ENCODE measurements around the gene FOXF2. TPM values are rescaled to one million over a fixed set of nuclear protein-coding genes. Genes with fewer than 3 reads are reported as not detected.

The FOXF2 gene
- total RNA-seq, 1 experiment from 2014 or later, result 6.0 TPM

DNA sequence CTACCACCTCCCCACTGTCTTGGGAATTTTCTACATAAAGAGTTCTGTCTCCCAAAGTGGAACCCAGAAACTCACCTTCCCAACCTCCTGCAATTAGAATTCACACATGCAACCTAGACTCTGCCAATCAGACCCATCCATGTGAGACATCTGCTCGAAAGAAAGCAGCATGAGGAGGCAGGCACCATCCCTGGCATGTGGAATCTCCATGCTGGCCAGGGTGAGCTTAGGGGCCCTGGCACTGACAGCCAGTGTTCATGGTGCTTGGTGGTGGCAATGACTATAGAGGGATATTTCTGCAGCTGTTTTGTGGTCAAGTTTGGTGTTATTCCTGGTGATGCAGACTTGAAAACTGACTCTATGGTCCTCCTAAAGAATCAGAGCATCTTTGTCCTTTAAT, 17.4 kb upstream of the FOXF2 start:
- no peak for DNase-seq (ENCODE audit: low read depth, low spot score)
- in situ Hi-C loops (cut with HindIII; ENCODE audit: low pct_unique_long_range_greater_than_20kb, low sequenced_read_pairs), result loop anchor here (25.0 kb wide), 1 partner anchor 135 kb away; no protein-coding TSS in a partner anchor

DNA sequence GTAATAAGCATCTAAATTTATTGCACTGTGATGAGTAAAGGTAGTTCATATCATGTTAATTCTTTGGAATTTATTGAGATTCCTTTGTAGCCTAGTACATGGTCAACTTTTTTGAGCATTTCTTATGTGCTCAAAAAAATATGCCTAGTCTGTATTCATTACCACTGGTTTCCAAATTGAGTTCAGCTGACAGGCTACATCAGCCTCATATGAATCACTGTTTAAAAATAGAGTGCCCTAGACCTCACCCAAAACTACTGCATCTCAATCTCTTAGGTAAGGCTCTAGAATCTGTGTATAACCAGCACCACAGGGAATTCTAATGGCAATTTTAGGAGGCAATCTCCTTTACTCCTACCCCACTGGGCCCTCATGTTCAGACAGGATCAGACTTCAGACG, 16.7 kb upstream of the FOXF2 start:
- in situ Hi-C loops (cut with HindIII; ENCODE audit: low pct_unique_long_range_greater_than_20kb, low sequenced_read_pairs), result loop anchor here (25.0 kb wide), 1 partner anchor 135 kb away; no protein-coding TSS in a partner anchor
- DNase-seq (ENCODE audit: low read depth, low spot score), result no peak

DNA sequence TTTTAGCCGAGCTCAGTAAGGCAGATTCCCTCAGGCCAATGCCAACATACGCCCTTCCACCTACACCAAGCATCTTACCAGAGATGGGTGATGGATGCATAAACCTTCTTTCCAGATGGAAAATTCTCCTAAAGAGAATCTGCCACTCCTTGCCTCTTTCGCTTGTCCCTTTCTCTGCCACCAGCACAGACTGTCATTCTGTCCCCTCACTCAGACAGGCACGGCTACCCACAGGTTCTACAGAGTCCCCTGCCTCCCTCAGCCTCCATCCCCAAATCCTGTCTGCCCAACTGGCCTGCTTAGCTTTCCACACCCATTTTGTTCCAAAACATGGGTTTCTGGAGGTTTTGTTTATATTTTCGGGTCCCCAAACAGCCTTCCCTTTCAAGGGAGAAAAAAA, 12.7 kb upstream of the FOXF2 start:
- DNase-seq (ENCODE audit: low read depth, low spot score), result no peak
- in situ Hi-C loops (cut with HindIII; ENCODE audit: low pct_unique_long_range_greater_than_20kb, low sequenced_read_pairs), result no loop called here

DNA sequence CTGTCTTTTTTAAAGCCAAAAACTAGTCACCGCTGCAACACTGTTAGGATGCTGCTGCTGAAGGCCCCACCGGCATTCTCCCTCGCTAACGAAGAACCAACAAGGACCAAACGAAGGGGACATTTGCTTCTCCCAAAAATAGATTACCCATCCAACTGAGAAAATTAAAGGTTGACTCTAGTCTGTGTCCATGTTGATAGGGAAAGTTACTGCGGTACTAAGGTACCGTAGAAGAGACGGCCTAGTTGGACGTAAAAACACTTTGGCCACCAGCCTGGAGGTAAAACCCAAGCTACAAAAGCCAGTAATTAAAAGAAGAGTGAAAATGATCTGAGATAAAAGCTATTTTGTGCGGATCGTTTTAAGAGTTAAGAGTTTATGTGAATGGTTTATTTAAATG, 11.8 kb upstream of the FOXF2 start:
- in situ Hi-C loops (cut with HindIII; ENCODE audit: low pct_unique_long_range_greater_than_20kb, low sequenced_read_pairs), result no loop called here
- no peak for DNase-seq (ENCODE audit: low read depth, low spot score)

DNA sequence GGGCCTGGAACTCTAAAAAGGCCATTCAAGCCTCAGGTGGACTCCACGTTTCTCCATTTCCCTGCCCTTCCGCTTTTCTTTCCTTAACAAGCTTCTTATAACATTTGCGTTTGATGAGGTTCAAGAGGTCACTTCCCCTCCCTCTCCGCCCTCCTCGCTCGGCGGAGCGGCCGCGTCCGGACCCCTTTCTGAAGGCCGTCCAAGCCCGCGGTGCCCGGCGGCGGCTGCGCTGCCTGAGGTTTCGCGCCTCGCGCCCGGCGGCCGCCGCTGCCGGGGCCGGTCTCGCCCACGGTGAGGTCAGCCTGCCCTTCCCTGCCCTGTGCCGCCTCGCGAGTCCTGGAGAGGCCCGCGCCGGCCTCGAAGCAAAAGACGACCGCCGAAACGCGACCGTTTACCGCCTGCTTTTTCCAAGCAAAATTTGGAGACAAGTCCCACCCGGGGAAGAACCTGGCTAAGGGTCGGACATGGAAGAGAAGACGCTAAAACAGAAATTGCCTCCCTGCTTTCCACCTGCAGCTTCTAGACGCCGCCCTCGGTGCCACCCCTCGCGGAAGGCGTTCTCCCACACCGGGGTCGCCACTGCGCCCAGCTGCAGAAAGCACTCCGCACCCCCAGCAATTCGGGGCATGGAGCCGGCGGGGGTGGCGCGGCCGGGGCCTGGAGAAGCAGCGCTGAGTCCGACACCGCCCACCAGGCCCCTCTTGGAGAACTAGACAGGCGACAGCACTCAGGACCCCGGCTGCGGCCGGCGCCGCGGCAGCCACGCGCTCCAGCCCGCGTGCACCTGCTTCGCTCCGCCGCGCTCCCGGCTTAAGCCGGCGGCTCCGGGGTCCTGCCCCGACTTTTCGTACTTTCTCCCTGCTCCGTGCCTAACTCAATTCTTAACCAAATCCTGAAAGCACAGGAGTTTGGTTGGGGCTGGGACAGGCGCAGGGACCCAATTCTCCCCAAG, 11.0 kb upstream of the FOXF2 start:
- in situ Hi-C loops (cut with HindIII; ENCODE audit: low pct_unique_long_range_greater_than_20kb, low sequenced_read_pairs), result no loop called here
- DNase-seq (ENCODE audit: low read depth, low spot score), result no peak

DNA sequence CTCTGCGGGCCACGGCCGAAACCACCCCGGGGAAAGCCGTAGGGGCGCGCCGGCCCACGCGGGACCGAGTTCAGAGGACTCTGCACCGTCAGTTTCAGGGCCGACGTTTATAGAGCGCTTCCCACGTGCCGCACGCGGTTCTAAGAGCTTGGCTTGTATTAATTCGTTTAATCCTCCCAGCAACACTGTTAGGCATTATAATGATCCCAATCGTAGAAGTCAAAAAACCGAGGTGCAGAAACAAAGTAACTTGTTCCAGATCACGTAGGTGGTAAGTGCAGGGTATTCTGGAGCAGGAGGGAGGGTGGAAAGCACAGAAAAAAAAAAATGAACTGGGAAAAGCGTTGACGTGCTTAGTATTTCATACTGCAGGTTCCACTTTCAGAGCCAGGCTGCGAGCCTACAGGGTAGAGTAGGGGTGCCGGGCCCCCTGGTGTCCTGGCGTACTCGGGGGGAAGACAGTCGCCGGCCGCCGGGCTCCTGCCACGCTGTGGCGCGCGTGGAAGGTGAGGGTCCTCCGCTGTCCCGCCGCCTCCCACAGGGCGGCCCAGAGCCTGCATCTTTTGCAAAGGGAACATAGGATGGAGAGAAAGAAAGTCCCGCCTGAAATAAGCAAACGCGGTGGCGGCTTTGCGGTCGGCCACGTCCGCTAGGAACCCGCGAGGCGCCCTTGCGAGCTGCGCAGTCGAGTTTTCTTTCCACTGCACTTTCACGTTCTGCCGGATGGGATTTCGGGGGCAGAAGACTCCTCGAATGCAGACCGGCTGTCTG, 10.2 kb upstream of the FOXF2 start:
- DNase-seq (ENCODE audit: low read depth, low spot score), result no peak
- in situ Hi-C loops (cut with HindIII; ENCODE audit: low pct_unique_long_range_greater_than_20kb, low sequenced_read_pairs), result no loop called here

DNA sequence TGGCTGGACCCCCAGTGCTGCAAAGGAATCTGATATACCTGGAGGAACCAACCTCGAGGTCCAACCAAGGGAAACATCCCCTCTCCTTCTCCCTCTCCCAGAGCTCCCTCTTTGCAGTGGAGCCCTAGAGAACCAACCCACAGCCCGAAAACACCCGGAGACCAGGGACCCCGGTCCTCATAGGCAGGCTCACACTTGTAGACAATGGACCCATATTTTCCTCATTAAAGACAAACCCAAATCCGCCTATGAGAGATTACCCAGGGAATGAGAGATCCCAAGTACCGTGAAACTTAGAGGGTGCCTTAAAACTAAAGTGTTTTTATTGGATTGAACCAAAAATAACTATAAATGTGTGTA, 9.6 kb upstream of the FOXF2 start:
- in situ Hi-C loops (cut with HindIII; ENCODE audit: low pct_unique_long_range_greater_than_20kb, low sequenced_read_pairs), result no loop called here
- DNase-seq (ENCODE audit: low read depth, low spot score), result no peak

DNA sequence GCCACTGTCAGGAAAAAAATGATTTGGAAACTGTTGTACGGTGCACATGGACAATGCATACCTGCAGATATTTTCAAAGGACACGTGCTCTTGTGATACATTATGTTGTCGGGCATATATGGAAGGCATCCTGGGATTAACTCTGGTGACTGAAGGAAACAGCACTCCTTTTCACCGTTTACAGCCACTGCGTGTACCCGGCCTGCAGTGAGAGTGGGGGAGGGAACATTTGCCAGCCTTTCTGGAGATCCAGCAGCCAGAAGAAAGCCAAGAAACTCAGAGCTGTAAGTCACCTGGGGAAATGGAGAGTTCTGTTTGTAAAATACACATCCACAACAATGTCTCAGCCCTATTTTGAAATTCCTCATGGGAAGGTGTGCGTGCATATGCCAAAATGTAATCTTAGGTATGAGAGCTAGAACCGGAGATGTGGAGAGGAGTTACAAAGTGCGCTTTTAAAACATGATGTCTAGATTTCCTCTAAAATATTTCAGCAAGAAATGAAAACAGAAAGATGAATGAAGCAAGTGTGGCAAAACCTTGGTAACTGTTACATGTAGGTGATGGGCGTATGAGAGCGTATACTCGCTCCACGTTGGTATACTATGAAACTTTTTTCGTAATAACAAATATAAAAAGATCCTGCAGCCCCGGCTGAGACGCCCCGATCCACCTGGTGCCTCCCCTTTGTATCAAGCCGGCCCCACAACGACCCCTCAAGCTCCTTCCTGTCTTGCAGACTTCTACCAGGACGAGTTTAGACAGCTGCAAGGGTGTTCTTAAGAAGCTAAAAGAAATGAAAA, 8.6 kb upstream of the FOXF2 start:
- in situ Hi-C loops (cut with HindIII; ENCODE audit: low pct_unique_long_range_greater_than_20kb, low sequenced_read_pairs), result no loop called here

DNA sequence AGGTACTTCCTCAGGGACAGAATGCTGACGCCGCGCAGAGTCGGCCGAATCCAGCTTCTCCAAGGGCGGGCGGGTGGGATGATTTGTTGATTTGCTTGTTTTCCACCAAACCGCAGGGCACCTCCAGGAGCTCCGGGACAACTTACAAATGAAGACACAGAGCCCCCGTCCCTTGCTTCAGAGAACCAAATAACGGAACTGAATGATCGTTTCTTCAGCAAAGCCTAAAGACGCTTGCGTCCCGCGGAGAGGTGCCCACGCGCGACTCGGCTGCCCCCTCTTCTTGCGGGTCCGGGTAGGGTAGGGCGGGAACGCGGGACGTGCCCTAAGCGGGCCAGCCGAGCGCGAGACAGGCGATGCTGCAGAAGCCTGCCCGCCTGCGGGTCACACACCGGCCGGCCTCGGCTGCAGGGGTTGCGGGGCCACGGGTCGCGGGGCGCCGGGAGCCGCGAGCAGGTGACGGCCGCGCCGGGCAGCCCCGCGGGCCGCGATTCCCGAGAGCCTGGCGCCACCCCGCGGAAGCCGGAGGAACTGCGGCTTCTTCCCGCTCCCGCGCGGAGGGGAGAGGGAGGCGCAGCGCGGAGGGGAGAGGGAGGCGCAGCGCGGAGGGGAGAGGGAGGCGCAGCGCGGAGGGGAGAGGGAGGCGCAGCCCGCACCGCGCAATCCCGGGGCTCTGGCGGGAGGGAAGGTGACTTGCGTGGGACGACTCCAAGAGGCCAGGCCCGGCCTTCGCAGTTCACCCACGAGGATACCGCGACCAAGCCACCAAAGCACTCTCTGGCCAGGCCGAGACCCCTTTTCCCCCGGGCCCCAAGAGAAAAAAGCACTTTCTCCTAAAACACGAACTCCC, 7.7 kb upstream of the FOXF2 start:
- in situ Hi-C loops (cut with HindIII; ENCODE audit: low pct_unique_long_range_greater_than_20kb, low sequenced_read_pairs), result no loop called here
- DNase-seq (ENCODE audit: low read depth, low spot score), result peak; percentile 50

More for the DNA sequence above, 8.6 kb upstream of the FOXF2 start:
- DNase-seq (ENCODE audit: low read depth, low spot score), result no peak

DNA sequence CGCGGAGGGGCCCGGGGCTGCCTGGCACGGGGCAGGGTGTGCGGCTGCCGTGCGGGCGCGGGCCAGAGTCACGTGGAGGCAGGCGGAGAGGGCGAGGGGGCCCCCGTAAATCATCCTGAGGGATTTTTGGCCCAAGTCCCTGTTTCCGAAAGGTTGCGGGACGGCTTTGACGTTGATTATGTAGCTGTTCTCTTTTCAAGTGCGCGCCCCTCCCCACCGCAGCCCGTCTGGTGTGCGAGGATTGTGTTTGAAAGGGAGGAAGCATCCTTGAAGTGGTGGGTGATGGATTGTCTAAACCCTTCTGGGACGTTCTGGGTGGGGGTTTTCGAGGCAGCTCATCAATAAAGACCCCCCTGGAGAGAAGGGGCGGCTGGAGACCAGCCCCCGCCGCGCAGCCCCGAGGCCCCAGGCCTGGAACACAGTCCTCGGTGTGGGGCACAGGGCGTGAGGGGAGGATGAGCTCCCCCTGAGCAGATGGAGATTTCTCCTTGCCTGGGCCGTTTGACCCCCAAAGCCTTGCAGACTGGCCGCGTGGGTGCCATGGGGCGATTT, 7.0 kb upstream of the FOXF2 start:
- in situ Hi-C loops (cut with HindIII; ENCODE audit: low pct_unique_long_range_greater_than_20kb, low sequenced_read_pairs), result no loop called here

DNA sequence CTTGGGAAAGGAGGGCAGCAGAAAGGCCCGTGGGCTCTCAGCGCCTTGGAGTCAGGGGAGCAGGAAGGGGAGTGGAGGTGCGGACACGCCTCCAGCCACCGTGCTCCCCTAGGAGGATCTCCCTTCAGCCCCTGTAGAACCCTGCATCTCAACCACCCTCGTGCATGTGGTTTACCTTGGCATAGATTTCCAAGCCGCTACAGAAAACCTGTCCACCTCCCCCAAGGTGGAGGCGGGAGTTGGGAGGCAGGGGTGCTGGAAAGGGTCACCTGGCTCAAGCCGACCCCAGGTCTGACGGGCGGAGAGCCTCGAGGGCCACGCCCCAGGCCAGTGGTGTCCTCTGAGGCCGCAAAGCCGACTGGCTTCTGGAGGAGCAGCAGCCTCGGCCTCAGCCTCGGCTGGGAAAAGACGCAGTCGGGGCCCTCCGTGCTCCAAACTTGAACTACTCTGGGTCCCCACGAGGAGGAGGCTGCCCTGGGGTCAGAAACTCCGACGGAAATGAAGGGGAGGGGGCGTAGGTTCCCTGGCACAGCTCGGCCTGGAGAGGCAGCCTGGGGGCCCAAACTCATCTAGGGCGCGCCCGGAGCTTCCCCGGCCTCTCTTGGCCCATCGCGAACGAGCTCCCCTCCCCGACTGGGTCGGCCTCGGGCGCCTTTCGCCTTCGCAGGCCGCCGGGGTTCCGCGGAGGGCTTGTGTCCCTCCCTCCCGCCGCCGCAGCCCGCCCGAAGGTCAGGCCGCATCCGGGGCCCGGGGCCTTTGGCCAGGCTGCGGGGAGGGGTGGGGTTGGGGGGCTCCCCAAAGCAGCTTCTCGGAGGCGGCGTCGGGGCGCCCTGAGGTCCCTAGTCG, 6.3 kb upstream of the FOXF2 start:
- in situ Hi-C loops (cut with HindIII; ENCODE audit: low pct_unique_long_range_greater_than_20kb, low sequenced_read_pairs), result no loop called here
- no peak for DNase-seq (ENCODE audit: low read depth, low spot score)

More for the DNA sequence above, 7.0 kb upstream of the FOXF2 start:
- DNase-seq (ENCODE audit: low read depth, low spot score), result no peak

DNA sequence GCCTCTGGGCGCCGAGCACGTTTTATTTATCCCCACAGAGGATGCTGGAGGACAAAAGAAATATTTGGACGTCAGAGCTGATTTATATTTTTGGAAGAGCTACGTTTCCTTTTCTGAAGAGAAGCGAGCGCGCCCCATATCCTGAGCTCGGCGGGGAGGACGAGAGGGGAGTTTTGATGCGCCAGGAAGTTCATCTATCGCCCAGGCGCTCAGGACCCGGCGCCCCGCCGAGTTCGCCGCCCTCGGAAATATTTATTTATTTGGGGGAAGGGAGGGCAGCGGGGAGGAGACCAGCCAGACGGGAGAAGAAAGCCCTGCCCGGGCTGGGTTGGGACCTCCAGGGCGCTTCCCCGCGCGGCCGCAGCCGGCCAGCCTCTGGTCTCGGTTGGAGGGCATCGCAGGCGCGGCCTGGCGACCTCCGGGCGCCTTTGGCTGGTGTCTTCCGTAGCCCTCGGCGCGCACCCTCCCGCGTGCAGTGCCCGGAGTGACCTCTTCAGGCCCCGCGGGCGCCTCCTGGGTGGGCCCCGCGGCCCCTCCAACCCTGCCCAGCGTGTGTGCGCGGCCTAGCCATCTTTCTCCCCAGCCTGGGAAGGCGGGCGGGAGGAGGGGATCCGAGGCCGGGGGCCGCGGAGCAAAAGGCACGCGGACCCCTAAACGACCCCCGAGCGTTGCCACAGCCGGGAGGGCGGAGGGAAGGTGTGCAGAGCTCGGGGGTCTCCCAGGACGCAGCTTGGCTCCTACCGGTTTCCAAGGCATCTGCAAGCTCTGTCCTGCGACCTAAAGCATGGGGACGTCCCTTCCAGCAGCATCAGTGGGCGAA, 5.4 kb upstream of the FOXF2 start:
- in situ Hi-C loops (cut with HindIII; ENCODE audit: low pct_unique_long_range_greater_than_20kb, low sequenced_read_pairs), result no loop called here
- no peak for DNase-seq (ENCODE audit: low read depth, low spot score)

DNA sequence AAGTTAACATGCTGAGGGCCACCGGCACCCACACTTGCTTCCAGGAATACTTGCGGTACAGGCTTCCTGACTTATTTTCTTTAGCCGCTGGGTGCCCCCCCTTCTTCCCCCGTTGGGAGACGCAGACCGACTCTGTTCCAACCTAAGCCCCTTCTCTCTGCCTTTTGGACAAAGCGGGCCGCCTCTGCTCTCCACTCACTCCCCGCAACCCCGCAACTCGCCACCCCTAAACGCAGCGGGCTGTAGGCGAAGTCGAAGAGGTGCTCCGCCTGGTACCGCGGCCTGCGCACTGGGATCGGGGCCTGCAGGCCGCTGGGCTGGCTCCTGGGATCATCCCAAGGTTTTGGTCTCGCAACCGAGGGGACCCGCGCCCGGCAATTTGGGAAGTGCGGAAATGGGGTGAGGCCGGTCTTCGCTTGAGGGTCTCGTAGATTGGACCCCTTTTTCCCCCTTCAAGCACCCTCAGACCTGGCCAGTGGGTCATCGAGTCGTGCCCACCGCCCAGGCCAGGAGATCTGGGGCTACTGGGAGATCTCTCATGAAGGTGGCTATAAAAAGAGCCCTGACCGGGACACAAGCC, 4.7 kb upstream of the FOXF2 start:
- no peak for DNase-seq (ENCODE audit: low read depth, low spot score)
- in situ Hi-C loops (cut with HindIII; ENCODE audit: low pct_unique_long_range_greater_than_20kb, low sequenced_read_pairs), result no loop called here

DNA sequence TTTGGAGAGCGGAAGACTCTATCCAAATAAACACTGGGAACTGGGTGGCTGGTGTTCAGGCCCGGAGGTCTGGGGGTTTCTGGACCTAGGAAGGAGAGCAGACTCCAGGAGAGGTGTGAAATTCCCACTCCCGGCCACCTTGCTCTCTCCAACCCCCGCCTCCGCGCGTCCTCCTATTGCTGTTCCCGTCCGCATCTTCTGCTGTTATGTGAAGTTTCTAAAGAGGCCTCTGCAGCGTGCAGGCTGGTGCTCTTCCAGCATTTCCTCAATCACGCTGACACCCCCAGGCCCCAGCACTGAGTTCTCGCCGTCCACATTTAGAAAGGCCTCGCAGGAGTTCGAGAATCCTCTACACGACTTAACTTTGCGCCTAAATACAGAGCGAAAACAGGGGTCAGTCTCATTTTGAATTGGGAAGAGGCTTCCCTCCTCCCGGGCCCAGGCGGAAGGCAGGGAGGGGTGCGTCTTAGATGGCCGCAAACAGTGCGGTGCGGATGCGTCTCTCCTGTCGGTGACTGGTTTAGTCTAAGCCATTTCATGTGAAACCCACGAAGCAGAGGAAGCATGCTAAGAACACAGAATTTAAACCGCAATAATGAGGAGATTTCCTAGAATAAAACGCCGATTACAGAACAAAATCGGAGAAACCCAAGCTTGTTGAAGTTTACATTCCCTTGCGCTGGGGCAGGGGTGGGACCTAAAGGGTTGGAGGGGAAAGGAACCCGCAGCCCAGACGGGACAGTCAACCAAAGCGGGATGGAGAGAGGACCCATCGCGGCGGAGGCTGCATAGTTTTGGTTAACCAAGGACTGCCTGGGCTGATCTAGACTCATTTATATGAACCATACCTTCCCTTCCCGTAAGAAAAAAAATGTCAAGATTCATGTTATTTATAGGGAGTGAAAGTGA, 4.0 kb upstream of the FOXF2 start:
- in situ Hi-C loops (cut with HindIII; ENCODE audit: low pct_unique_long_range_greater_than_20kb, low sequenced_read_pairs), result no loop called here
- no peak for DNase-seq (ENCODE audit: low read depth, low spot score)

Data from SK-MEL-5 (cell line).